ENCODE measurements around the gene GSN.

GSN gene
- 4.6 to 5.9 reads per million in 2 donors for total RNA-seq

- DNase-seq: peak; percentile 18
Observed at GRCh38 chr9:121267689-121268597, at the start of gene GSN. Gene GSN (plus strand): TSS chr9:121268162. CDS start chr9:121301972, 33,810 bp downstream.

- DNase-seq: no peak
Observed at GRCh38 chr9:121218357-121219027, 49.5 kb upstream of the GSN start.

DNA sequence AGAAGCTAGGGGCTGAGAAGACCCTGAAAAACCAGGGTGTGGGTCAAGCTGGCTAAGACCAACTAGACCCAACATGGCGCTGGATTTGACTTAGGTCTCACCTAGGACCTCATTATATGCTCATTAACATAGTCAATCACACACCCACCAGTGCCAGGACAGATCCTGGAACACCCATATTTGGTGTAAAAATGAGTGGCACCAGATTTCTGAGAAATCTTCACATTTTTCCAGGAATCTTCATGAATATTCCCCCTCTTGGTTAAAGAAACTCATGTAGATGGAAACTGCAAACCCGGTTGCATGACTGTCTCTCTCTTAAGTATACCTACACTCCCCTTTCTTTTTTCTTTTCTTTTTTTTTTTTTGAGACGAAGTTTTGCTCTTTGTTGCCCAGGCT, 48.4 kb upstream of the GSN start:
- DNase-seq: no peak

GRCh38 chr9:121220996-121221663, 46.8 kb upstream of the GSN start:
- no peak for DNase-seq

DNA sequence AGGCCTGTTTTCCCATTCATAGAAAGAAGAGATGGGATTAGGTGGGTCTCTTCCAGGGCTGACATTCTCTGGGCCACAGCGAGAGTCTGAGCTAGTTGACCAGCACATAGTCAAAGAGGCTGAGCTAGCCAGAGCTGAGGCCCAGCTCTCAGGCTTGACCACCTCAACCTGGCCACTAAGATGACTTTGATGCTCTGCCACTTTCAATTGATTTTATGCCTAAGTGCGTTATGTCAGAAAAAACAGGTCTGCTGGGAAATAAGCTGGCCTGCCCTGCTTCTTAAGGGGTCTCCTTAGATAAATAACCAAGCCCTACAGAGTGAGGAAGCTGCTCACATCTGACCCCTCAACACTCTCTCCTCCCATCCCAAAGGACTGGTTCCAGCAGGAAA, 46.3 kb upstream of the GSN start:
- no peak for DNase-seq

GRCh38 chr9:121222524-121223171, 45.3 kb upstream of the GSN start:
- DNase-seq: no peak

GRCh38 chr9:121225240-121225639, 42.7 kb upstream of the GSN start:
- DNase-seq: no peak

DNA sequence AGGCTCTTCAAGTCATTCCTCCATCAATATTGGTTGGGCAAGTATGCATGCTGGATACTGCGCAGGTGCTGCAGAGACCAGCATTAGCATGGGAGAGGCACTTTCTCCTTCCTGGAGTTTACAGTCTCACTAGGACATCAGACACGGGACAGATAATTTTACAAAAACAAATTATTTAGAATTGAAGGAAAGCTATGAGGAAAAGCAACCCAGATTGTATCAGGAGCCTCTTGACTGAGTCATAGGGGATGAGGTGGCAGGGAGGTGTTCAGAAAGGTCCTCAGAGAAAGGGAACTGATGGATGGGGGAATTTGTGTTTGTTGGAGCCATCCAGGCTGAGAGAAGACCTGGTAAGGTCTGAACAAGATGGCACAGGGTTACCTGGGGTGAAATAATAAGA, 41.8 kb upstream of the GSN start:
- DNase-seq: no peak

- no peak for DNase-seq
Observed at GRCh38 chr9:121227862-121228261, 40.1 kb upstream of the GSN start.

DNA sequence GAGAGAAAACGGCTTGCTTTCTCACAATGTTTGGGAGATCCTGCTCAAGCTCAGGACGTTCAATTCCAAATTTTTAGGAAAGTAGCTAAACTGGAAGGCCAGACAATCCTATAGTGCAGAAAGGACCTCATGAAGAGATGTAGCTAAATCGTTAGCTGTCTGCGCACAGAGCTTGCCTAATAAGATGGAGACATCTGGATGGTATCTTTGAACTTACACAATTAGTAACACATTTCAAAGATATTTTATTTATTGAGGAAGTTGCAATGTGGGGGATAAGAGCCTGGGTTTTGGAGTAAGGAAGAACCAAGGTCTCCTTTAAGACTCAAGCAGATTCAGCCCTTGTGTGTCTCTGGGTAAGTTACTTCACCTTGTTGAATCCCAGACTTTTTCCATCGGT, 37.7 kb upstream of the GSN start:
- DNase-seq: no peak

DNA sequence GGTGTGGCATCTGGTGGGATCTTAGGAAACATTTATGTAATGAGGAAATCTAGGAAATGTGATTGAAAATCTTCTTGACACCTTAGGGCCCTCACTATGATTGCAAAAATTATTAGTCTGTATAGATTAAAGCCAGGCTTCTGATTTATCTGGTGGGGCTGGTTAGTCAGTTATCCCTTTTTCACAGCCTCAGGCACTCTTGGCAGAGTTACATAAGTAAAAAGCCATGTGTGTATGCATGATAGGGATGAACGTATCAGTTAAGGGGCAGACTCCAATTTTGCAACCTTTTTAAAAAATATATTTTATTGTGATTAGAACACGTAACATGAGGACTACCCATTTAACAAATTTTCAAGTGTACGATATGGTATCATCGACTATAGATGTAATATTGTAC, 35.7 kb upstream of the GSN start:
- DNase-seq: no peak

- no peak for DNase-seq
Observed at GRCh38 chr9:121233906-121234831, 33.8 kb upstream of the GSN start.

DNA sequence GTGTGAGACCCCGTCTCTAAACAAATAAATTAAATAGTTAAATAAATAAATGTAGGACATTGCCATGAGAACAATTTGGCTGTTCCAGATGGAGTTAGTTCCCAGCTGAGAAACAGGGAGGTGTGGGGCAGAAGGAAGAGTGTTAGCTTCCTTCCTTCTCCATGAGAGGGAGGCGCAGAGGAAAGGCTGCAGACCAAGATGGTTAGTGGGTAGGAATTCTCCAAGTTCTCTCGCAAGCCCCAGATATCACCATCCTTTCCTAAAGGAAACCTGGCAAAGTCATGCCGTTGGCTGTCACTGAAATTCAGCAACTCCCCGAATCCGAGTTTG, 33.2 kb upstream of the GSN start:
- no peak for DNase-seq

GRCh38 chr9:121235512-121235911, 32.5 kb upstream of the GSN start:
- no peak for DNase-seq

GRCh38 chr9:121237916-121238315, 30.0 kb upstream of the GSN start:
- no peak for DNase-seq

DNA sequence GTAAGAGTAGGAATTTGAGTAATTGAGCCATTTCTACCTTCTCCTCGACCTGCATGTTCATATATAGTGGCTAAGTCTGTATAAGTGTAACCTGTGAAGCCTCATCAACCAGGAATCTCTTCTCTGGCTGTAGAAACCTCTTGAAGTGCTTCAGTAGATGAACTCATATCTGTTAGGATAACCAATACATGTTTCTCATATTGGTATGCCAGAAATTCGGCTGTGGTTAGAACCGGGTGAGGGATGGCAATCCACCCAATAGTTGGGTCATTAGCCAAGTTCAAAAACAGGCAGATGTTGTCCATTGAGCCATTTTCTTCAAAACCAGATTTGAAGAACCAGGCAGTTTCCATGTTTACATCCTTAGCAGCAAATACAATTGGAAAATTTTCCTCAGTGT, 28.9 kb upstream of the GSN start:
- no peak for DNase-seq

DNA sequence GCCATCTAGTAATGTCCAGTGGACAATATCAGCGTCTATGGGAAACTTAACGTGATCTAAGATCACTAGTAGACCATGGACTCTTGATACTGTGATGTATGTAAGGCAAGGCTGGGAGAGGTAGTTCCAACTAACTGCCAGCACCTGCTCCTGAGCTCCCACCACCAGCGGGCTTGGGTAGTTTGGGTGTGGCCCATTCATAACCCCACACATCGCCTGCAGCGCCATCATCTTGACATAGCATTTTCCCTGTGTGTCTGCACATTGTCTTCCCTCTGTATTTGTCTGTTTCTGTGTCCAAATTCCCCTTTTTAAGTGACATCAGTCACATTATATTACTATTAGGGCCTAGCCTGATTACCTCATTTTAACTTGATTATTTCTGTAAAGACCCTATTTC, 28.1 kb upstream of the GSN start:
- DNase-seq: no peak

DNA sequence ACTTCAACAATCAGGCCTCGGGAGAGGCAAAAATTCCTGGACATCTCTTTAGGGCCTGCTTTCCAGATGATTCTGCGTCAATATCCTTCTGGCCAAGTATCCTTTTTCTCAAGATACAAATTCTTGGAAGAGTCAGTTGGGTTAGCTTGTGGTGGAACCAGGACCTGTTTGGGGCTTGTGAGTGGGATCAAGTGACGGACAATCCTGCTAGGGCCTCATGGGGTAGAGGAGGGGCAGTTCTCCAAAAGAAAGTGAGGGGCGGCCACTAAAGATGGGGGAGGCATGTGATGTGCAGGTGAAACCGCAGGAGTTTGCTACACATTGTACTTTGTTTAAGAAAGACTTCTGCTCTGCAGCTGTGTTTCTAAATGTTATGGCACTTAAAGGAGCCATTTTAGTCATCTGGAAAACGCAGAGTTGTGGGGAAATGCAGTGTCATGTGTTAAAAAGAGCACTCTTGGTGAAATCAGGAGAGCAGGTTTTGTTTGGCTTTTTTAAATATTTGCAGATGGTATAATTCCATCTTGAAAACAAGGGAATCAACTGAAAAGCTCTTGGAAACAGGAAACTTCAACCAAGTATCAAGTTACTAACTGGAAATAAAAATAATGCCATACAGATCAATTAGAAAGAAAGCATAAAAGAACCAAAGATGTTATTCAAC, 27.4 kb upstream of the GSN start:
- no peak for DNase-seq

DNA sequence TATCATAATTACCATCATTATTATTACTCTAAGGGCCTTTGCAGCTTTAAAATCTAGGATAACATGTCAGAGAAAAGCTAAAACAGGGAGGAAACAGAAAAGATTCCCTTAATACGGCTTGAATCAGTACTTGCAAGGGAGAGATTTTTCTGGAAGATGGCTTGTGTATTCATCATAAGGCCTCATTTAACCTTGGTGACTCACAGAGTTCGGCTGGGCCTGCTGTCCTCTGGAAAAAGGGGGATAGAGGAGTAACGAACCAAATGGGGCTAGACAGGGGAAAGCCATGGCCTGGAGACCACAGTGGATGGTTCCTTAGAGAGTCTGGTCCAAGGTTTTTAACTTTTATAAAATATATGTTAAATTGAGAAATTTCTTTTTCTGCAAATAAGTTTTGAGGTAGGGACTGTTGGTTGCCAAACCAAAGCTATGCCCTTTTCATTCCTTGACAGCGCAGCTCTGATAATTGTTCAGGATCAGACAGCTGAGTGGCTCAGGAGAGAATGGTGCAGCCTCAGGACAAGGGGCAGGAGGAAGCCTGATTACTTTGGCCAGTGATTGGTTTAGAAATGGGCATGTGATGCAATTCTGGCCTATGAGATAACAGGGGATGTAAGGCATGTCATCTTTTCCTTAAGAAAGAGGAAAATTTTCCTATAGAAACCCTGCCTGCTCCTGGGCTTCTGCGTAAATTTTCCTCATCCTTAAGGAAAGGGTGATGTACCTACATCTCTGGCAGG, 25.6 kb upstream of the GSN start:
- DNase-seq: no peak

DNA sequence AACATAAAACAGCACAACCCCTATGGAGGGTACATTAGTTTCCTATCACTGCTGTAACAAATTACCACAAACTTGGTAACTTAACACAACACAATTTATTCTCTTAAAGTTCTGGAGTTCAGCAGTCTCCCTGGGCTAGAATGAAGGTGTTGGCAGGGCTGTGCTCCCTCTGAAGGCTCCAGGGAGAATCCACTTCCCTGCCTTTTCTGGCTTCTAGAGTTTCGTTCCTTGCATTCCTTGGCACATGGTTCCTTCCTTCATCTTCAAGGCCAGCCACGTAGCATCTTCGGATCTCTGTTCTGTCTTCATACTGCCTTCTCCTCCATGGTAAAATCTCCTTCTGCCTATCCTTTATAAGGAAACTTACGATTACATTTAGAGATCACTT, 25.0 kb upstream of the GSN start:
- DNase-seq: no peak

Data from T-helper 9 cell (primary cell).